Measurements from ENCODE around the gene ARRDC1. TPM values are rescaled to one million over a fixed set of nuclear protein-coding genes. Genes with fewer than 3 reads are reported as not detected.

The ARRDC1 gene
- total RNA-seq, 1 experiment from 2014 or later, result 32.6 TPM

Small RNA genes lying within 50 kb of the gene (small RNA-seq; reads per million reads assigned to genes)
- 0 reads per million in 2 experiments for gene RF00017

Other genes starting within 250 kb of the ARRDC1 start
- 8.4 and 12.8 TPM in 2 replicates for gene EXD3, start 182.5 kb upstream of the ARRDC1 start, total RNA-seq (2014; rRNA removed; shearing (Covaris generic))
- gene NOXA1, start 182.3 kb upstream of the ARRDC1 start, total RNA-seq (2014; rRNA removed; shearing (Covaris generic)), result 0.92 and 2.0 TPM in 2 replicates
- not detected in 2 replicates for gene ENTPD8, start 164.3 kb upstream of the ARRDC1 start, total RNA-seq (2014; rRNA removed; shearing (Covaris generic))
- 34.9 and 36.8 TPM in 2 replicates for gene NSMF, start 146.4 kb upstream of the ARRDC1 start, total RNA-seq (2014; rRNA removed; shearing (Covaris generic))
- 0.10 and 0.26 TPM in 2 replicates for gene PNPLA7, start 55.3 kb upstream of the ARRDC1 start, total RNA-seq (2014; rRNA removed; shearing (Covaris generic))
- 52.1 and 57.5 TPM in 2 replicates for gene MRPL41, start 53.8 kb upstream of the ARRDC1 start, total RNA-seq (2014; rRNA removed; shearing (Covaris generic))
- gene DPH7, start 26.8 kb upstream of the ARRDC1 start, total RNA-seq (2014; rRNA removed; shearing (Covaris generic)), result 24.4 and 29.9 TPM in 2 replicates
- 23.9 and 24.1 TPM in 2 replicates for gene ZMYND19, start 15.2 kb upstream of the ARRDC1 start, total RNA-seq (2014; rRNA removed; shearing (Covaris generic))
- gene EHMT1, start 13.3 kb downstream of the ARRDC1 start, total RNA-seq (2014; rRNA removed; shearing (Covaris generic)), result 33.8 and 44.7 TPM in 2 replicates

Data from NCI-H460 (cell line).